Left ventricle myocardium inferior (tissue), 1 donor: ENCODE data around the gene EFEMP1. TPM values are rescaled to one million over a fixed set of nuclear protein-coding genes. Genes with fewer than 3 reads are reported as not detected.
A peak's percentile ranks its signal among the peaks of the same experiment; 100 is the strongest.

Experiments used
- DNase-seq: peaks from one replicate; pipeline ENCODE4 v3.0.0-alpha.2; 2020
- H3K27ac ChIP-seq: fragments of 200-600 bp; replicated peaks from 2 replicates; pipeline ENCODE4 v1.8.0; 2021
- H3K27me3 ChIP-seq: fragments of 200-600 bp; 2 replicates; pipeline ENCODE4 v1.8.0; 2021; ENCODE audit warnings: low read depth
- H3K36me3 ChIP-seq: fragments of 200-600 bp; 2 replicates; pipeline ENCODE4 v1.8.0; 2021
- H3K4me1 ChIP-seq: fragments of 200-600 bp; 2 replicates; pipeline ENCODE4 v1.8.0; 2021
- H3K4me3 ChIP-seq: fragments of 200-600 bp; 2 replicates; pipeline ENCODE4 v1.8.0; 2021; ENCODE audit warnings: mild to moderate bottlenecking, moderate library complexity
- H3K9me3 ChIP-seq: fragments of 200-600 bp; replicated peaks from 2 replicates; pipeline ENCODE4 v1.8.0; 2021
- CTCF ChIP-seq: fragments of 200-600 bp; IDR thresholded peaks from 2 replicates; pipeline ENCODE4 v1.8.0; 2021; ENCODE audit warnings: antibody characterized with exemption, mild to moderate bottlenecking, borderline replicate concordance
- intact Hi-C: fragments of 100-400 bp; cut with micrococcal nuclease; formaldehyde crosslinking; loops from one replicate; pipeline ENCODE4 v1.11.0; 2022
- total RNA-seq: library from RNA; stranded (reverse); fragmentation: NEBNext Ultra II Directional; extraction: Animal tissue kit (Norgen Biotek cat#: 25700); gene quantifications from one replicate; pipeline ENCODE4 v1.2.1, GENCODE V29; 2021
- donor health status: DM: no; HTN: yes; CAD: no; lungs with severe emphysema.

Gene EFEMP1
- total RNA-seq, 1 donor from 2014 or later = 72.3 TPM

DNA sequence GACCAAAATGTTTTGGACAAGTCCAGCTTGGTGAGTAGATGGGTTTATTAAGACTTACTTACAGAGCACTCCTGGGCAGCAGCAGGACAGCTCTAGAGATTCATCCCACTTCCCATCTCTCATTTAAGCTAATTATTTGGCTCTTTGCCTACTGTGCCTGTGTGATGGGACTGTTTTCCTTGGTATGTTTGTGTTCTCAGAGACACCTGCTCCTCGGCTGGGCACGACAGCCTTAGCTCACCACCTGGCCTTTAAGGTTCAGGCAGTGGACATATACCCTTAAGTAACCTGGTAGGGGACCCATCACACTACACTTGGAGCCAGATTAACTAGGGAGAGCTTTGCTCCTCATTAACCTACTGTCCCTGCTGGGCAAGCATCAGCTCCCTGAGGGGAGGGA is 41.7 kb upstream of the EFEMP1 start:
- no peak for DNase-seq
- Histone ChIP-seq H3K36me3 (no peaks in the 10 kb centered on the region), H3K9me3 (peaks cover 4% of the 10 kb centered on the region), H3K27me3 (peaks cover 9% of the 10 kb centered on the region), H3K4me1 (peaks cover 11% of the 10 kb centered on the region), H3K4me3 (no peak overlapping the region), H3K27ac (no peak overlapping the region)
- intact Hi-C loops = loop anchor here (10.0 kb wide), 1 partner anchor 200 kb away; no protein-coding TSS in a partner anchor
- TF ChIP-seq CTCF = no peak

- Histone ChIP-seq H3K27ac (no peak overlapping the region), H3K27me3 (no peaks in the 10 kb centered on the region), H3K4me3 (no peak overlapping the region), H3K9me3 (no peaks in the 10 kb centered on the region), H3K36me3 (no peaks in the 10 kb centered on the region), H3K4me1 (peaks cover 11% of the 10 kb centered on the region)
- no peak for DNase-seq
- intact Hi-C loops = loop anchor here (10.0 kb wide), 1 partner anchor 198 kb away; no protein-coding TSS in a partner anchor
- no peak for TF ChIP-seq CTCF
Measured at GRCh38 chr2:55962915-55963314, 39.3 kb upstream of the EFEMP1 start.

- peak; percentile 64 for TF ChIP-seq CTCF
- intact Hi-C loops = loop anchor here (10.0 kb wide), 1 partner anchor 197 kb away; no protein-coding TSS in a partner anchor
- no peaks in the 10 kb centered on the region for H3K36me3 ChIP-seq
- no peak overlapping the region for H3K4me3 ChIP-seq
- no peak overlapping the region for H3K27ac ChIP-seq
- H3K27me3 ChIP-seq = no peaks in the 10 kb centered on the region
- H3K4me1 ChIP-seq = peaks cover 9% of the 10 kb centered on the region
- H3K9me3 ChIP-seq = no peaks in the 10 kb centered on the region
- no peak for DNase-seq
Measured at GRCh38 chr2:55961318-55961911, 37.8 kb upstream of the EFEMP1 start.

DNA sequence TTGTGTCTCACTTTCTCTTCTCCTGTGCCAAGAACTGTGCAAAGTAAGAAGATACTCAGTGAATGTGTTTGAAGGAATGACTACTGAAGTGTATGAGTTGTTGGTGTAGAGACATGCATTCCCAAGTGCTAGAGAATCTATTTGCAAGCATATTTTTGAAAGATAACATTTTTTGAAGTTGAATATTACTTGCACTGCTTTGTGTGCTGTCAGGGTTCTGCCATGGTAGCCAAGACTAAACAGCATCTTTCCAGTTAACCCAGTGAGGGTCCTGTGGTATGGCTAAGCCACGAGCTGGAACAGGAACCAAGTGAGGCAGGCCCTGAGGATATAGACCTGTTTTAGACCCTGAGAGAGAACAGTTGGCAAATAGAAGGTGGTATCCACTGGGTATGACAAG is 35.2 kb upstream of the EFEMP1 start:
- H3K36me3 ChIP-seq = no peaks in the 10 kb centered on the region
- H3K9me3 ChIP-seq = no peaks in the 10 kb centered on the region
- H3K4me1 ChIP-seq = peaks cover 3% of the 10 kb centered on the region
- intact Hi-C loops = no loop called here
- DNase-seq = no peak
- TF ChIP-seq CTCF = no peak
- no peaks in the 10 kb centered on the region for H3K27me3 ChIP-seq
- H3K27ac ChIP-seq = no peak overlapping the region
- no peak overlapping the region for H3K4me3 ChIP-seq

- no peak for DNase-seq
- Histone ChIP-seq H3K4me3 (no peak overlapping the region), H3K27me3 (no peaks in the 10 kb centered on the region), H3K4me1 (peaks cover 3% of the 10 kb centered on the region), H3K36me3 (no peaks in the 10 kb centered on the region), H3K27ac (no peak overlapping the region), H3K9me3 (no peaks in the 10 kb centered on the region)
- no peak for TF ChIP-seq CTCF
- intact Hi-C loops = no loop called here
Measured at GRCh38 chr2:55957142-55957541, 33.6 kb upstream of the EFEMP1 start.
